ENCODE results near the gene DNAH9.

DNAH9 gene

DNA sequence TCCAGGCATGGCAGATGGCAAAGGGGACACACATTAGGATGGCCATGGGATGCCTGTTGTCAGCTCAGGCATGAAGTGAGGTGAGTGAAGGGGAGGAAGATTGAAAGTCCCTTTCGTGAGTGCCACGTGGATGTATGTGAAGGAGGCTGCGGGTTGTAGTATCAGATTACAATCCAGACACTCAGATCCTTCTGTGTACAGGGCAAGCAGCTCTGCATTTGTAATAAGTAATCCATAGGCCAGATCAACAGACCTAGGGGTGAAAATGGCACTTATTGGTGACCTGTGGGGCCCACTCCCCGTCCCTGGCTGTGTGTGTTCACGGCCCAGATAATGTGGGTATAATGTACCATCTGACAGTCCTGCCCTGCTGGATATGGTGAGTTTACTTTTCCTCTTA, 159.5 kb downstream of the DNAH9 start:
- DNase-seq (ENCODE audit: low read depth), result no peak

DNA sequence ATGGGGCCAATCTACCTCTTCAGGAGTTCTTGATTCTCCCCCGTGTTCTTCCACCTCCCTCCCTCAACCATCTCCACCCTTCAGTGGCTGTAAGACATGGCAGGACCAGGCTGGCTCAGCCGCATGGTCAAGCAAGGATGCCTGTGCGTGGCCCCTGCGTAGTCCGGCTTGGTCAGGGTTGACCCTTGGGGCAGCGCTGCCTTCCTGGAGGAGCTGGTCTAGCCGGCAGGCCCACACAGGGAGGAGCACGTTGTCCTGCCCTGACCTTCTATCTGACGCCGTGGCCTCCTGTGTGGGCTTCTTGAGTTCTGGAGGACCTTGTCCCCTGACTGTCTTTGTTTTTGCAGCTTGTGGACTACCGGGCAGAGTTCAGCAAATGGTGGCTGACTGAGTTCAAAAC, 169.8 kb downstream of the DNAH9 start:
- no peak for DNase-seq (ENCODE audit: low read depth)

DNA sequence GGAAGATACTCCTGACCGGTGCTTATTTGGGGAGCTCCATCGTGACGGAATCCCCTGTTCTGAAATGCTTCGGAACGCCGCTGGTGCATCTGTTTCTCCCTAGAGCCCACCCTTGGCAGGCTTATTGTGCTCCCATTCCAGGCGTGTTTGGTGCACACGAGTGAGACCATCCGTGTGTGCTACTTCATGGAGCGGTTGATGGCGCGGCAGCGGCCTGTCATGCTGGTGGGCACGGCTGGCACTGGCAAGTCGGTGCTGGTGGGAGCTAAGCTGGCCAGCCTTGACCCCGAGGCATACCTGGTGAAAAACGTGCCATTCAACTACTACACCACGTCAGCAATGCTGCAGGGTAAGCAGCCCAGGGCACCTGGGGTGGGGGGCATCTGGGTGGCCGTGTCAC, 170.7 kb downstream of the DNAH9 start:
- DNase-seq (ENCODE audit: low read depth), result no peak

DNA sequence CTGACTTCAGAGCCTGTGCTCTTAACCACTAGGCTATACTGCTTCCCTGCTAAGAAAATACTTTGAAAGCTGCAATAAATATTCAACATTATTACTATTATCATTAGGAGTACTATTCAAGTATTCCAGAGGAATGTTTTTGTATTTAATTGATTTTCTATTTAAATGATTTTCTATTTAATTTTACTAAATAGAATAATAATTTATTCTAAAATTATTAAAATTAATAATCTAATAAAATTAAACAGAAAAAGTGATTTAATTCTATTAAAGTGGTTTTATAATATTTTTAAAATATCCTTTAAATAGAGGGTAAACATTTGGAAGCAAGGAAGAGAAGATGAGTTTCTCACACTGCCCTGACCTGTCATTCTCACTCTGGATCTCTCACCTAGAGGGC, 173.8 kb downstream of the DNAH9 start:
- DNase-seq (ENCODE audit: low read depth), result no peak

DNA sequence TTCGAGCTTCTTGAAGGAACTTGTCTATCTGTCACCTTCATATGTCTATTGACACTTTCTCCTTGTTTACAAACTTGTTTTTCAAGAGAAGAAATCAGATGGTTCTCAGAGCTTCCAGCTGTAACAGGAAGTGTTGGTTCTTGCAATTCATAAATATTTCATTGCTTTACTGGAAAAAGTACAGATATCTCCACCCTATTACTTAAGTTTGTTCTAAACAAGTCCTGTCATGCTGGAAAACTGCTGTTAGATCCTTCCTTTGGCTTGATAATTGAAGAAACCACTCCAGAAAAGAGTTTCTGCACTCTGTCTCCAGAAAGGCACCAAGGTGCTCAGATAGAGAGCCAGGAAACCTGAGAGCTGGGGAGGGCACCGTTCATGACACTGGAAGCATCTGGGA, 181.6 kb downstream of the DNAH9 start:
- no peak for DNase-seq (ENCODE audit: low read depth)

DNA sequence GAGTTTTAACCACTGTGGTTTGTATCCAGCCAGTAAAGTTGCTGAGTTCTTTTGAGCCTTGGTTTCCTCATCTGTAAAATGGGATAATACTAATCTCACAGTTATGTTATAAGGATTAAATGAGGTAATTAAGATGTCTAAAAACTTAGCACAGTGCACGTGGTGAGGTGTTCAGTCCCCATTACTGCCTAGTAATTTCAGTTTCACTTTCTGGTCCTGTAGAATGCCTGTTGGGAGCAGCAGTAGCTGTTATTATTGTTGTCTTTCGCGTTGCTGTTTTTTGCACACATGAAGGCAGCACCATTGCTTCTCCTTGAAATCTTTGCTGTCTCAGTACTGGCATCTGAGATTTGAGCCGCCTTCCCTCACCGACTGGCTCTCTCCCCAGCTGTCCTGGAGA, 182.4 kb downstream of the DNAH9 start:
- DNase-seq (ENCODE audit: low read depth), result no peak

DNA sequence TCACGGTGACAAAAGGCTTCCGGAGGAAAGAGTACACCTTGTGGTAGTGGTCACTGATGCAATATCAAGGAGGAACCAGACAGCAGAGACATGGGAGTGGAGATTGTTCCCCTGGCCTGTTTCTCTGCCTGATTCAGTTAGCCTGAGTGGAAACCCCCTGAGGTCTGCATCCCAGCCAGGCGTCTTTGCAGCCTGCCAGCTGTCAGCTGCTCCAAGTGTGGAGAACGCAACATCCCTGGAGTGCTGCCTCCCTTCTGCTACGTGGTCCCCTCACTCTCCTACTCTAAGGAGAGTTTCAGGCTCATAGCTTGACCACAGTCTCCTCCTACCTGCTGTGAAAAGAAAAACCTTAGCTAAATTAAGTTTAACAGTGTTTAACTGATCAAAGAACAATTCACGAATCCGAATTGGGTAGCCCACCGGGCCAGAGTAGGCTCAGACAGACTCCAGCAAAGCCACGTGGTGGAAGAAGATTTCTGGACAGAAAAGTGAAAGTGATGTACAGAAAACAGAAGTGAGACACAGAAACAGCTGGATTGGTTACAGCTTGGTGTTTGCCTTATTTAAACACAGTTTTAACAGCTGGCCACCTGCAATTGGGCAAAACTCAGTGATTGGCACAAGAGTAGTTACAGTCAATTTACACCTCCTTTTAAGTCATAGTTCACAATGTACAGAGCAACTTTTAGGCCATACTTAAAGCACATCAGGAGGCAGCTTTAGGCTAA, 188.6 kb downstream of the DNAH9 start:
- DNase-seq (ENCODE audit: low read depth), result no peak

DNA sequence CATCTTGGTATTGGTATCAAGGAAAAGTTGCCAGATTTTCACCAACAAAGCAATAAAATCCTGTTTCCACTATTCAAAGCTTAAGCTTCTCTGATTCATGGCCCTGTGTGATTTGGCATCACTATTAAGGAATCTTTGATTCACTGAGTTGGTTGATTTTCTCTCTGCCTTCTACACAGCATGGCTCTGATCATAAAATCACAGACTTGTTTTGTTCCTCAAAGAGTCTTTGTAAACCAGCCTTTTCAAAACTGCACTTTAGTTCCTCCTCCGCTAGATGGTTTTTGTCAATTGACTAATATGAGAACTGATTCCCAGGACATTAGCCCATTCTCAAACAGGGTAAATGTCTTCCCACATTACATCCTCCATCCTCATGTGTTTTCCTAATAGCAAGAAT, 197.6 kb downstream of the DNAH9 start:
- DNase-seq (ENCODE audit: low read depth), result no peak

DNA sequence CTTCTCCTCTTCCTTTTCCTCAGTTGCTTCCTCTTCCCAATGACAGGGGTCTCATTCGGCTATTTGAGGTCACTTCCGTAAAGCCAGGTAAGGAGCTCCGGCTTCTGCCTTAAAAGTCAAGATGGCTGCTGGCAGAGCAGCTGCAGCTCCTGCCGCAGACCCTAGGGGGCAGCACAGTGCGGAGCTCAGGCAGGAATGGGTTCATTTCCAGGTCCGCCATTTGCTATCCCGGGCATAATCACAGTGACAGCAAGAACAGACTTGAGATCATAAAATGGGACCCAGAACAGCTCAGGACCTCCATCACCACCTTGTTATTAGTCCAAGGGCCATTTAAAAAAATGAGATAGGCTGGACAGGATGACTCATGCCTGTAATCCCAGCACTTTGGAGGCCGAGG, 199.5 kb downstream of the DNAH9 start:
- no peak for DNase-seq (ENCODE audit: low read depth)

DNA sequence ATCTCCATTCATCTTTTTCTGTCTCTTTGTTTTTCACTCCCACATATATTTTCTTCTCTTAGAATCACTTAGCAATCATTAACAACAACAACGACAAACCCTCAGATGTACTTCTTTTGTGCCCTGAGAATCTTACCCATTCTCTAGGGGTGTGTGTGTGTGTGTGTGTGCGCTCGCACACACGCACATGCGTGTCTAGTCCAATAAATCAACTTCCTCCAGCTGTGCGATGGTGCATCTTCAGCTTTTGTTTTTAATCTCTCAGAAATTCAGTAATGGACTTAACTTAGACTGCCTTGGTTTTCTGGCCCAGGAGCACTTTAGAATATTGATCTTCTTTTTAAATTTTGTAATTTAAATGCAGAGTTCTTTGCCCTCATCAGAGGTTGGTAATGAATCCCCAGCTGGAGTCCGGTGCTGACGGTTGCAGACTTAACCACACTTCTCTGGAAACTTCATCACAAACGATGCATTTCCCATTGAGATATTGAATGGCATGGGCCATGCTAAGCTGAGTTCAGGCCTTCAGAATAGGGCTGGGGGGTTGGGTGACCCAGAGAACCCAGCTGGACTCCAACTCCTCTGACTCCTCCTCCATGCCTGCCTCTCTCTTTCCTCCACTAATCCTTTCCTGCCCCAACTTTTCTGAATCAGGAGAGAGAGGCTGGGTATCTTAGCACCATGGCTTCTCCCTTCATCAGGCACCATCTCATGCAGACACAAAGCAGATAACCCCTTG, 205.1 kb downstream of the DNAH9 start:
- no peak for DNase-seq (ENCODE audit: low read depth)

DNA sequence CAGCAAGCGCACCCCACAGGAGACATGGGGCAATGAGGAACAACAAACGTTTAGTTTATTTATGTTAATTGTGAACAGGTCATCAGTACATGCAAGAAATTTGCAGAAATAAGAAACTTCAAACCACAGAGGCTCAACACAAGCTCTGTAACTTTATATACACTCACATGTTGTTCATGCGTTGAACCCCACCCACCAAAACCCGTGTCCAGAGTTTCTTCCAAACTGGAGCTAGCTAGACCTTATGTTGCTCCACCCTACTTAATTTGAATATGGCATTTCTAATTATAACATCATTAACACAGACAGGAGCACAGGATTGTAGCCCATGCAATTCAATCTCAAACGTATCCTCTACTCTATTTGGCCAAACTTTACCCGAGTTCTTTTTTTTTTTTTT, 206.9 kb downstream of the DNAH9 start:
- DNase-seq (ENCODE audit: low read depth), result no peak

DNA sequence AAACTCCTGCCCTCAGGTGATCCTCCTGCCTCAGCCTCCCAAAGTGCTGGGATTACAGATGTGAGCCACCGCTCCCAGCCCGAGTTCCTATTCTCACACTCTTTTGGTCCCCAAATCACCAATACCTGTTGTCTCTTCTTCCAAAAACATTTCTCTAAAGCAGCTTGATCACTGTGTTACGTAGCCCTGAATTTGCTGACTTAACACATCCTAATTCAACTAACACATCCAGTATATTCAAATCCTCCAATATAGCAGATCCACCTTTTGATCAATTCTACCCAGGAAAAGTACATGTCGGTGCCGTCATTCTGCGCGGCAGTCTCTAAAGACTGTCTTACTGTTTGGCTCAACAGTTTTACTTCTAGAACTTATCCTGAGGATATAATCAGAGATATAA, 207.7 kb downstream of the DNAH9 start:
- DNase-seq (ENCODE audit: low read depth), result no peak

DNA sequence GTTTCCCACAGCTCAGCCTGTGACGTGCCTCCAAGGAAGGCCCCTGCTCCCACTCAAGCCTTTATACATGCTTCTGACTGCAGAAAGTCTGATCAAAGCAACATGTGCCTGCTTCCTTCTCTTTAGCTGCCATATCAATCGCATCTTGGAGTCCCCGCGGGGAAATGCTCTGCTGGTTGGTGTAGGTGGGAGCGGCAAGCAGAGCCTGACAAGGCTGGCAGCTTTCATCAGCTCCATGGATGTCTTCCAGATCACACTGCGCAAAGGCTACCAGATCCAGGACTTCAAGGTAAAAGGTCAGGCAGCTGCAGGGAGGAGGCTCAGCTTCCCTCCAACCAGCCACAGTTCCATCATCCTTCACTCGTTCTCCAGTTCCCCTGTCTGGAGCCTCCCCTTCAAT, 209.3 kb downstream of the DNAH9 start:
- no peak for DNase-seq (ENCODE audit: low read depth)

DNA sequence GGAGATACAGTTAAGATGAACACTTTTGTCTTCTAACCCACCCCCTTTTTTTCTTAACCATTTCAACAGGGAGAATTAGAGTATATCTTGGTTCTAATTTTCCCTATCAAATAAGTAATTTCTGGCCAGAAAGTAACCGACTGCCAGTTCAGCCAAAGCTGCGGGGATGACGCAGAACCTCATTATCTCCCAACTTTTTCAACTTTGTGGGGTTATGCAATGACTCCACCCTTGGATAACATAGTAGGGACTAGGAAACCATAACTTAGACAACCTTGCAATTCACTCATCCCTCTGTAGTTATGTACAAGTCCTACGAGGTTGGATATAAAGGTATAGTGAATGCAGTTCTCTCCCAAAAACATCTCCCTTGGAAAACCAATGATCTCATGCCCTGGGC, 215.0 kb downstream of the DNAH9 start:
- DNase-seq (ENCODE audit: low read depth), result no peak

DNA sequence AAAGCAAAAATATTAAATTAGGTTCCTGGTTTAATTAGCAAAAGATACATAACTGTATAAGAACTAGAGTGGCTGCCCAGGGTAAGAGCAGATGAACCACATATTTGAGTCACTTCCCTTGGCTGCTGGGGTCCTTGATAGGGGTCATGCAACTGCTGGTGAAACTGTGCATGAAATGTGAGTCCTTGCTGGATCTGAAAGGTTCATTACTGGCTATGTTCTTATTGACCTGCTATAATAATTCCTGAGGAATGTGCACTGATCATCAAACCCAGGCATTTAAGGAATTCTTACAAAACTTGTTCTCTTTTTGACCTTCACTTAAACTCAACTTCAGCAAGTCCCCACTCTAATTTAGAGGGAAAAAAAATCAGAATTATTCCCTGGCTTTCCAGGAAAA, 215.6 kb downstream of the DNAH9 start:
- DNase-seq (ENCODE audit: low read depth), result no peak

DNA sequence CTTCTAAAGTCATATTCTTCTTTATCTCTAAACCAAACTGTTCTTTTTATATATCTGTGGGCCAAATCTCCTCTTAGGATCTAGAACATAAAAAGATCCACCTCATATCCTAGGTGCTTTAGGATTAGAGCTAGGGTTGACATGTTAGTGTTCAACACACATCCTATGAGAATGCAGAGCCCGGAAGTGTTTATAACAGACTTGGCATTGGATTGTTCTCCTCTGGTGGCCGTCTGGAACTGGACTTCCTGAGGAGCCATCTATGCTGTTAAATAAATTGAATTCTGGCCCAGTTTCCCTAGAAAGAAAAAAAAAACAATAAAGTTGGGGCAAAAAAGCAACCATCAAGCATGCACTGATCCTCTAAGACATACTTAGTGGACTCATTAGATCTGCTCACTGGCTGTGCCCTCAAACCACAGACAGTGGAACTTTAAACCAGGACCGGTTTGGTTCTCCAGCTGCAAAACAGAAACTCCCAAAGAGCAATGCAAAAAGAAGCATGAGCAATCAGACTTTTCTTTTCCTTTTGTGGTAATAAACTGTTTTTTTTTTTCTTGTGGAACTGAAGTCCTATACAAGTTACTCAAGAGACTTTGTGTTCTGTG, 216.5 kb downstream of the DNAH9 start:
- no peak for DNase-seq (ENCODE audit: low read depth)

DNA sequence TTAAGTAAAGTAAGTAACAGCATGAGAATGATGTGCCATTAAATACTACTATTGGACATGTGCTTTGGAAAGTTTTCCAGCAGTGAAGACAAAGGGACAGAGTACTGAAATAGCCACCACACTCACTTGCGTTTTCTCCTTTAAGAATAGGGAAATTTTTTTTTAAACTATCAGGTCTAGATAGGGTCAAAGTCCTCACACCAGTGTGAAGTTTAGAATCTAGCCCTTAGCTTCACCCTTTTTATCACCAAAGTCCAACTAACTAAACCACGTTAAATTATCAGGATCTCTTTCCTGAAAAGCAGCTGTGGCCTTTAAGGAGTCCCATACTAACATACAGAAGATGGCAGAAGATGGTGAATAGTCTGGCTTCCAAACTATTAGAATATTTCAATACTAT, 218.1 kb downstream of the DNAH9 start:
- no peak for DNase-seq (ENCODE audit: low read depth)

DNA sequence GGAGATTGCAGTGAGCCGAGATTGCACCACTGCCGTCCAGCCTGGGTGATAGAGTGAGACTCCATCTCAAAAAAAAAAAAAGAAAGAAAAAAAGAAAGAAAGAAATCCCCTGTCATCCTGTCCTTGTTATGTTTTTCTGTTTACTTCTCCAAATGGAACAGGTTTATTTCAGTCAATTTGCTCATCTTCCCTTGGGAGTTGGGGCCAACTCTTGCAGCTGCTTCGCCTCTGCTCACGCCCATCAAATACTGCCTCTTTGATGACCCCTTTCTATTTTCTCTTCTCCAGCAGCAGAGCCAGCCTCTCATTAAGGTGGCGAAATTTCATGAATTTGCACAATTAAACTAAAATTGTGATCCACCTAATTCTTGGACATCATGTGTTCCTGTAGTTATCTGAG, 225.6 kb downstream of the DNAH9 start:
- no peak for DNase-seq (ENCODE audit: low read depth)

DNA sequence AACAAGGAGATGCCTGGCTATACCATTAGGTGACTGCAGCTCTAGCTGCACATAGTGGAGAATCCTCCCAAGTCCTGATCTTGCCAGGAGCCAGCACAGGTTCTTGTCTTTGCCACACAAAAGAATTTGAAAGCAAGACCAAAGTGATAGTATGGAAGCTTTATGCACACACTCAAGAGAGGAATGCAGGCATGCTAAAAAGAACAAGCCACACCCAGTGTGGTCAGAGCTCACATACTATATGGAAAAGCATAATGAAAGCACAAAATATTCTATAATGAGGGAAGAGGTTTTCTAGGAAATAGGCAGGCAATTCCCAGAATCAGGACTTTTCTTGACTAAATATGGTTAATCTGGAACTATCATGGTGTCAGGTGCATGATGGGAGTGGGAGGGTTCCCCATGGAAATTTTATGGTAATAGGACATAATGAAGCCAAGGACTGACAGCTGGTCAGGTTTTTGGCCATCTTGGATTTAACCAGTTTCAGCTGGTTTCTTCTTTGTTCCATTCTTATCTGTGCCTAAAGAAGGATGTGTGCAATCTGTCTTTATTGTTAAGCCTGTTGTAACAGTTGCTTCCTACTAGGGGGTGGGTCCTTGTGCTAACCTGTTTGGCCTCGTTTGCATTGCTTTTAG, 227.4 kb downstream of the DNAH9 start:
- no peak for DNase-seq (ENCODE audit: low read depth)

DNA sequence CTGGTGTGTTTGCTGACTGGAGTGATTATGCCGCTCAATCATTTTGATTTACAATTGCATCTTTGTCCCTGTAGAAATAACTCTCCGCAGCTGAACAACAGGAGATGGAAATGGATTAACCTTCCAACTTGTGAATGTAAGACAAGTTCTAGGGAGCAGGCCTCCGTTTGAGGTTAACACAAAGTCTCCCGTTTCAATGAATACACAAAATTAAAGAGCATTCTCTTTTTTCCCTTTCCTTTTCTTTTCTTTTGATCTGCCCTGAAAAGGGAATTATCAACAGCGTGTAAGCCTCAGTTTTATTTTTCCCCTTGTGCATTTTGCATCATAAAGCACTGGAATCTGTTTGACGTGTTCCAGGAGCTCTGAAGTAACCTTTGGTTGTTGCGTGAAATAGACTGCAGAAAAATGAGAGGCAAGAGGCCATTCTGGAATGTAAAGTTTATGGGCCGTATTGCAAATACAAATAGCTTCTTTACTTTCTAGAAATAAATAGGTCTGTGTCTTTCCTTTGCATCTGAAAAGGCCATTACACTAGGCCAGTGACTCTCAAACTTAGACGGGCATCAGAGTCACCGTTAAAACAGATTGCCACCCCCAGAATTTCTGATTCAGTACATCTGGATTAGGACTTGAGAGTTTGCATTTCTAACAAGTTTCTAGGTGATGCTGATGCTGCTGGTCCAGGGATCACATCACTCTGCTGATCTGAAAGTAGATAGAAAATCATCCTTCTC, 234.3 kb downstream of the DNAH9 start:
- DNase-seq (ENCODE audit: low read depth), result no peak

DNA sequence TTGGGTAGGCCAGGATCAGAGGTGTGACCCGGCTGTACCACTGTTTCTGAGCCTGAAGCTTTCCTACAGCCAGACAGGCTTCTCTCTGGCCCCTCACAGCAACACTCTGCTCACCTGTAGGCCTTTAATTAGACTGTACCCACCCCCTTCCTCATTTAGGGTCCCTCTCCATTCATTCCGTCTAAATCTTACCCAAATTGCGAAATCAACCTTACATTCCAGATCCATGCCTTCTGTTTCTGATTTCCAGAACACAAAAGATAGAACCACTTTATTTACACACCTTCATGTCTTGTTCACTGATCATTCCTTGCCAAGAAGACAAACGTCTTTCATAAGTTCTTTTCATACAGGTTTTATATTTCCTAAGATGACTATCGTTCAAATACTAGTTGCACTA, 238.2 kb downstream of the DNAH9 start:
- no peak for DNase-seq (ENCODE audit: low read depth)

DNA sequence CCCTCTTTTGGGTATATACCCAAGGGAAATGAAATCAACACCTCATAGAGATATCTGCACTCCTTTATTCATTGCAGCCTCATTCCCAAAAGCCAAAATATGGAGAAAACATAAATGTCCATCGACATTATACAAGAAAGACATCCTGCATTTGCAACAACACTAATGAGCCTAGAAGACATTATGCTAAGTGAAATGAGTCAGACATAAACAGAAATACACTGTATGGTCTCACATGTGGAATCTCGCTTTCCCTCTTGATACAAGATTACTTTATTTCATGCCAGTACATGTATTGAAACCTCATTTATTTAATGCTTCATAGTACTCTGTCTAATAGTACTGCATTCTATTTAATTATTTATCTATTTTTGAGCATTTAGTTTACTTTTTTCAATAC, 241.8 kb downstream of the DNAH9 start:
- no peak for DNase-seq (ENCODE audit: low read depth)

Data from GM04504 (cell line).